ENCODE results near the gene GALNT18.

GALNT18 gene

DNA sequence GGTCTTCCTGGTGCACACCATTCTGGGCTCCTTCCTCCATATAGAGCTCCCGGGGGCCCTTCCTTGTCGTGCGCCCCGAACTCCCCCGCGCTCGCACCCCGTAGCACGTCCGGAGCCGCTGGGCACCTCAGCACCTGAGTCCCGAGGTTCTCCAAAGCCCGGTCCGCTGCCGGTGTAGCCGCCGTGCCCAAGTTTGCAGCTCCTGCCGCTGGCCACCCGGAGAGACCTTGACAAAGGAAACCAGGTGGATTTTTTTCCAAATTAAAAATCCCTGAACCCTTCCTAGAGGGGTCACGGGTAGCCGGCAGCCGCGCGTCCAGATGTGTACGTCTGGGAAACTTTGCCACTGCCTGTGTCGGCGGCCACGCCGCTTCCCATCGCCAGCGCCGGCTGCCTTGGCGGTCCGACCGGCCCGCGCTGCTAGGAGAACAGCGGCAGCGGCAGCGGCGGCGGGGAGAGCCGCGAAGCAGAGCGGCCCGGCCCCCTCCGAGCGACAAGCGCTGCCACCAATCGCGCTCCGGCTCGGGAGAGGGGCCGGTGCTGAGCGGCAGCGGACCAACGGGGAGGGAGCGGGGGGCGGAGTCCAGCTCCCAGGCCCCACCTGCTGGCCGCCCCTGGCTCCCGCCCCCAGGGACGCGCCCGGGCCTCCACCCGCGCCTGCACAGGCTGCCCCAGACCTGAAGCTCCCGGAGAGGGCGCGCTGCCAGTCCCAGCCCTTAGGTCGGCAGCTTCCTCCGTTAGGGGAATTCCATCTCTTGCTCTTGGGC lies at the start of gene GALNT18:
GALNT18 (minus strand) TSS at position 433 of the 767 bp plus-strand sequence.
- DNase-seq (ENCODE audit: low spot score) = peak; percentile 96

DNA sequence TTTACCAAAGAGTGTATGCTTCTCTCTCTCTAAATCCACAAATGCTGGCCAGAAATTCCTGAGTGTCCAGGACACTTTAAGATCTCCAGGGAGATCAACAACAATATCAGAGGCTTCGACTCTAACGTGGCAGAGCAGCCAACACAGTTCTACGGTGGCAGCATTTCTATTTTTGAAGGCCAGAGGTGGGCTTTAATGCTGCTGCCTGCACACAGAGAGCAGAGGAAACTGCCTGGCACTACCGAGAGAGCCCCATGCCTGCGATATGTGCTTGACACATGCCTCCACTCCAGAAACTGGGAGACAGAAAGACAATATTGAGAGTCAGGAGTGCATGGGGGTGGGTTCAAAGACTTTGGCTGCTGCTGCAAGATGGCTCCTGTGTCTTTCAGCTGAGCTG lies 48.8 kb upstream of the GALNT18 start:
- DNase-seq (ENCODE audit: low spot score) = no peak

DNA sequence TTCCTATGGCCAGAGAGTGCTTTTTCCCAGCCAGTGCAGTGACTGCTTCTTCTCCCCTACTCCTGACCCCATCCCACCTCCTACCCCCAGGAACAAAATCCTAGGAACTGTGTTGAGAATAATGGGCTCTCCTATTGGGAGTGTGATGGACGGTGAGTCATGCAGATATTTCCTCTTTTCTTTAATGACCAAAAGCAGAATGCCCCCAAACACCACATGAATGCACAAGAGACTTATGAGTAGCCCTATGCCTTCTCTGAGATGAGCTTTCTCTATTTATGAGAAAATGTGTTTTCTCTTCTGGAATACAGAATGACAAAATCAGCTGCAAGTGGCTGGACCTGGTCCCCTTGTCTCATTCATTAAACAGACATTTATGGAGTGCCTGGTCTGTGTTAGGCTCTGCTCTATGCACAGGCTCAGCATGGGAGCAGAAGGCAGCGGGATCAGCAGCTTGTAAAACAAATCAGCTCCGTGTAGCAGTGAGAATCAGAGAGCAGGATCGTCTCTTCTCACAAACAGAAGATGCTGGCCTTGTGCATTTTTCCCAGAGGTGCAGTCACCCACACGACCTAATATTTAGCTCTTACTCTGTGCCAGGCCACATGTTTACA lies 47.5 kb upstream of the GALNT18 start:
- no peak for DNase-seq (ENCODE audit: low spot score)

DNA sequence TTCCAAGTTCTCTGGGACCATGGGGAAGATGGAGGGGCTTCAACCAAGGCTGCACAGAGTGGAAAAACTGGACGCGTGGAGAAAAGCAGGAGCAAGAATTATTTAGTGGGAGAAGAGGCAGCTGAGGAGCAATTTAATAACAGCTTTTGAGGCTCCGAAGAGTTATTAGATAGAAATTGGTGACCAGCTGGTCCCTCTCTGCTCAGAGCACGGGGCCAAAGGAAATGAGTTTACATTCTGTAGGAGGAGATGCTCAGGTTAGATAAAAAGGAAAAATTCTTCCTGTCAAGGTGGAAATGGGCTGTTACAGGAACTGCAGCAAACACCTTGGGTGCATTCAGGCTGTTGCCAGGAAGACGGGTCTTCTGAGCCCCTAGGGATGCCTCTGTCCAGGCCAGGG lies 47.0 kb upstream of the GALNT18 start:
- no peak for DNase-seq (ENCODE audit: low spot score)

DNA sequence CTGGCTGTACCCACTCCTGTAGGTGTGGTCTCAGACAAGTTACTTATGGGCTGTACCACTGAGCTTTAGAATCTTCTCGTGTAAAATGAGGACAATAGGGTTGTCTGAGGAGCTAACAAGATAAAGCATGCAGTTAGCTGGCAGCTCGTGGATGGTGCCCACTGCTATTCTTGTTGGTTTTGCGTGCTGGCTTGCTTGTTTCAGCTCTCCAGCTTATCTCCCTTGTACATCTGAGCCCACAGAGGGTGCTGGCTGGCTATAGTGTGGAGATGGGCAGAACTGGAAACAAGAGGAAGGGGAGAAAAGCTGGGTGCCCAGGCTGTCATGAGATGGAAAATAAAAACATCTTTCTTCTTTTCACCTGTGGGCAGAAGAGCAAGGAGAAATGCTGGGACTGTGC lies 46.5 kb upstream of the GALNT18 start:
- no peak for DNase-seq (ENCODE audit: low spot score)

DNA sequence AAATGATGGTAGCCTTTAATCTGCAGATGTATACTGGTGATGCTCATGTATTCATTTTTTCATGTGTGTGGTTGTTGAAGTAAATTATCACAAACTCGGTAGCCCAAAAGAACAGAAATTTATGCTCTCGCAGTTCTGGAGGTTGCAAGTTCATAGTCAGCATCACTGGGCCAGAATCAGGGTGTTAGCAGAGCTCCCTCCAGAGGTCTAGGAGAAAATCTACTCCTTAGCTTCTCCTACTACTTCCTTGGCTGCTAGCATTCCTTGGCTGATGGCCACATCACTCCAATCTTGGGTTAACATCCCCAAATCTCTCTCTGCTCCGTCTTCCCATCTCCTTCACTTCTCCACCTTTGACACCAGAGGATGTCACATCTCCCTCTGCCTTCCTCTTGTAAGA lies 45.3 kb upstream of the GALNT18 start:
- no peak for DNase-seq (ENCODE audit: low spot score)

DNA sequence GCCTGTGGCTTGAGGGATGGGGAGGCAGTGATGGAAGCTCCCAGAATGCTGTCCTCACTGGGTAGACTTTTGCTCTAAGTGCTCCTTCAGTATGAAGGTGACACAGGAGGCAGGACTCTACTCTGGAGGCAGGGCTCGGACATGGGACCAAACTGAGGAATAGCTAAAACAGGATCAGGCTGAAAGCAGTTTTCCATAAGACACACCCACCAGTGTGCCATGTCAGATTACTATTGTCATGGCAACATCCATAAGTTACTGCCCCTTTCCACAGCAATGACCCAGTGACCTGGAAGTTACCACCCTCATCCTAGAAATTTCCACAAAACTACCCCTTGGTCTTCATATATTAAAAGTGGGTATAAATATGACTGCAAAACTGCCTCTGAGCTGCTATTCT lies 43.6 kb upstream of the GALNT18 start:
- no peak for DNase-seq (ENCODE audit: low spot score)

DNA sequence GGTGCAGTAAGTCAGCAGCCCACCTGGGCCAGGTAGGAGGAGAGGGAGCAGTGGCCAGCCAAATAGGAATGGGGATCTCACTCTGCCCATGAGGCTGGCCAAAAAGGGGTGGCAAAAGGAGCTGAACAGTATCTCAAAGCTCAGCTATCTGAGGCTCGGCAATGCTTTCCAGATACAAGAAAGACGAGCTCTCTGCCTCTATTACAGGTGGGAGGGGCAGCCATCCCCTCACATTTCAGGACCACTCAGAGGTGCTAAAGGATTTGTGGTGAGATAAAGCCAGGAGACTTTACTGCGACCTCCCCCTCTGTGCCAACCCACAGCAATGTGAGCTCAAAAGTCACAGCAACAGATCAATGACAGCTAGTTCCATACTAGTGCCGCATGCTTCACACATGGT lies 42.1 kb upstream of the GALNT18 start:
- DNase-seq (ENCODE audit: low spot score) = no peak

DNA sequence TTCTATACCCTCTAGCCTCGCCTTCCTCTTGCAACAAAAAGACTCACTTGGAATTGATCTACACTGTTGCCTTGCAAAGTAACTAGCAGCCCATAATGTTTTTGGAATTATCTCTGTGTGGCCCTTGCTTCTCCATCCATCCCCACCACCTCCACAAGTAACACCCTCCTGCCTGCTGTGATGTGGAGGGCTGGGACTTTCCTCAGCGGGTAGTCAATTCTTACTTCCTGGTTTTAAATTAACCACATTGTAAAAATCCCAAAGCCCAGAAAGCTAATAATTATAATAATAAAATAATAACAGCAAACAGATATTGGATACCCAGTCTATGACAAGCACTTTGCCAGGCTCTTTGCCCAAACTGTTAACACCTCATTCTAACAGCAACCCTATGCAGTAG lies 40.8 kb upstream of the GALNT18 start:
- DNase-seq (ENCODE audit: low spot score) = no peak

DNA sequence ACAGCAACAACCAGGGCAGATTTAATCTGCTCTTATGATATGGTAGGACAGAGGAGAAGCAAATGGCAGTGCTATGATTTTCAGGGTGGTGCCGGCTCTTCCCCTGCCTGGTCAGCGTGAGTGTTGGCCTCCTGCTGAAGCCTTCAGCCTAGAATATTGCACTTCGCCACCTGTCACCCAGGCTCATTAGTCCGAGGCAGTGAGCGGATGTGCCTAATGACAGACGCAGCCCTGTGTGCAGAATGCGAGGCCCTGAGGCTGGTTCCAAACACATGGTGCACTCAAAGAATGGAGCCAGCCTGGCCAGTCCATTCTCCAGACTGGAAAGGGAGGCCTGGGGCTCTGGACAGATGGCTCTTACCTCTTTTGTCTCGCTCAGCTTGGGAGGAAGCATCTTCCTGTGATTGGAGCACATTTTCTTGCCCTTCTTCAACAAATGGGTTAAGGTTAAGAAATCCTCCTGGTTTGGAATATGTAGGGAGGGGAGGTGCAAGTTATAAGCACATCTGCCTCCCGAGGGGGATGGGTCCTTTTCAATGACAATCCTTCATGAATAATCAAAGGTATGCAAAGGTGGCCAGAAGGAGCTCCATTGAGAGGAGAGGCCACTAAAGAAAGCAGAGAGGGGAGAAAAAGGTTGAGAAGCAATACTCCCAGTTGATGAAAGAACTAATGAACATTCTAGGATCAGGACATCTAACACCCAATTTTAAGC lies 39.7 kb upstream of the GALNT18 start:
- DNase-seq (ENCODE audit: low spot score) = no peak

DNA sequence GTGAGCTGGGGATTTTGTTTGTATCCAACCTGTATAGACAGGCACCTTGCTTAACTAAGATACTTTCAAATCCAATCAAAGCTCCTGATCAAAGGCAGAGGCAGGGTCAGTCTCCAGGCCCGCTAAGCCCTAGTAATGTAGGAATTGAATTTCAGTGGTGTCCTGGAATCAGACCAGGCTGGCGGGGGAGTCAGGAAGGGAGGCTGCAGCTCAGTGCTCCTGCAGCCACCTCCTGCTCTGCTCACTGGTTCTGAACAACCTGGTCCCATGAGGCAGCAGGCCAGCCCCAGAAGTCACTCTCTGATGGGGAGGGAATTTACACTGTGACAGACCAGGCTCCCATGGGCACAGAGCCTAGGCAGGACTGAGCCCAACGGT lies 38.5 kb upstream of the GALNT18 start:
- no peak for DNase-seq (ENCODE audit: low spot score)

DNA sequence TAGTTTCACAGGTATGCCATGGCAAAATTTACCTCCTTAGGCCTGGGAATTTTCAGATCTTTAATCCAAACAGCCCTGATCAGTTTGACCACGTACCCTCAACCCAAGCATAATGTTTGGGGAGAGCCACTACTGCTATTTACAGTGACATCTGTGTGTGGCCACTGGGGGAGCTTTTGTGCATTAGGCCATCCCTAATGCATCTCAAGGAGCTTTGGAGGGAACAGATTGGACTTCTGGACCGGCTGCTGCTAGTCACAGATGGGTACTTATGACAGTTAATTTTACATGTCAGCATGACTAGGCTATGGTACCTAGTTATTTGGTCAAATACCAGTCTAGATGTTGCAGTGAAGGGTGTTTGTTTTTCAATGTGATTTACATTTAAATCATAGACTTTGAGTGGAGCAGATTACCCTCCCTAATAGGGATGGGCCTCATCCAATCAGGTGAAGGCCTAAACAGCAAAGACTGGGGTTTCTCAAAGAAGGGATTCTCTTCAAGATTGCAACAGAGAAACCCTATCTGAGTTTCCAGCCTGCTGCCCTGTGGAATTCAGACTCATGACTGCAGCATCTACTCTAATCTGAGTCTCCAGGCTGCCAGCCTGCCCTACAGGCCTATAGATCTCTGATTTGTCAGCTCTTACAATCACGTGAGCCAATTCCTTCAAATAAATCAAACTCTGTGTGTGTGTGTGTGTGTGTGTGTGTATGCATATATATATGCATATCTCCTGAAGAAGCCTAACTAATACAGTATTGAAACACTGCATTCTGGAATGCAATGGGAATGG lies 38.0 kb upstream of the GALNT18 start:
- no peak for DNase-seq (ENCODE audit: low spot score)

DNA sequence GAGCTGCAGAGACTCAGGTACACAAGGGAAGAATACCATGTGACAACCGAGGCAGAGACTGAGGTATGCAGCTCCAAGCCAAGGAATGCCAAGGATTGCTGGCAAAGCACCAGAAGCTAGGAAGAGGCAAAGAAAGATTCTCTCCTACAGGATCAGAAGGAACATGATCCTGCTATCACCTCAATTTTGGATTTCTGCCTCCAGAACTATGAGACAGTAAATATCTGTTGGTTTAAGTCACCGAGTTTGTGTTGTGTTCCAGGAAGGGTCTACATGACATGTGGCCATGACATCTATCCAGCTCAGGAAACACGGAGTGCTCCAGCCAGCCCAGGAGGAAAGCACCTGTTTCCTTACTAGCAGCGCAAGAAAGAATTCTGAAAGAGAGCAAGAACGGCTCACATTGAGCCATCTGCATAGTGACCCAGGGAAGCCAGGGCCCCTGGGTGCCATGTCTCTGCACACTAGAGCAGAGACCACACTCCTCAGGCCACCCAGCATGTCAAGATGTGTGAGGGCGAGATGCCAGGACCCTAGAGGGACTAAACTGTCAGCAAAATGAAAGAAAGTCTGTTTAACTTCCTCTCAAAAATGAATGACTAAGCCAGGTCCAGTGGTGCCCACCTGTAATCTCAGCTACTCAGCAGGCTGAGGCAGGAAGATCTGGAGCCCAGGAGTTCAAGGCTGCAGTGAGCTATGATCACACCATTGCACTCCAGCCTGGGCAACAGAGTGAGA lies 35.6 kb upstream of the GALNT18 start:
- DNase-seq (ENCODE audit: low spot score) = no peak

DNA sequence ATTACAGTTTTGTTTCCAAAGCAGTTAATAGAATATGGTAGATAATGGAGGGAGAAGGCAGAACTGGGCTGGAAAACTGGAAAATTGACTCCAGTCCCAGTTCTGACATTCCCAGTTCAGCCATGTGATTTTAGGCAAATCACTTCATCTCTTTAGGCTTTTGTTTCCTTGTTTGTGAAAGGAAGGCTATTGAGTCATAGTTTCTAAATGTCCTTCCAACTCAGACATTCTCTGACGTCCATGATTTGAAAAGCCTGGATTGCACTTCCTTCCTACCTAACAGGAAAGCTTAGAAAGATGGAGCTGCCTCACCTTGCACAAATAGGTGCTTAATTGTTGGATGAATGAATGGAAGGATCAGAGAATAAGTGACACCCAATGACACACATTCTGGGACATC lies 19.8 kb upstream of the GALNT18 start:
- no peak for DNase-seq (ENCODE audit: low spot score)

DNA sequence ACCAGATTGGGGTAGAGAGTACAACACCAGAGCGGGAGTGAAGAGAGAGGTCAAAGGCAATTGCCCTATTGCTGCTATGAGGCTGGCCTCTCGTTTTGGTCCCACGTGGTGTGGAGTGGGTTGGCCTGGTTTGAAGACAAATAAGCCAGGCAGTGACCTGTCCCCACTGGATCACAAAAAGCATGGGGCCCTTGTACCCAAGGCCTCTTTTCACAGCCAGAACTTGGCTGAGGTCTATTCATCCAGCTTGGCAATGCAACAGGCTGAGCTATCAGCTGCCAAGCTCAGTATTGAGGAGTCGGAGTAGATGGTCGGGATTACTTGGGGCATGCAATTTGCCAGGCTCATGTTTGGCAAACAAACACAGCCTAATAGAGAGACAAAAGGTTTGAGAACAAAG lies 19.2 kb upstream of the GALNT18 start:
- no peak for DNase-seq (ENCODE audit: low spot score)

DNA sequence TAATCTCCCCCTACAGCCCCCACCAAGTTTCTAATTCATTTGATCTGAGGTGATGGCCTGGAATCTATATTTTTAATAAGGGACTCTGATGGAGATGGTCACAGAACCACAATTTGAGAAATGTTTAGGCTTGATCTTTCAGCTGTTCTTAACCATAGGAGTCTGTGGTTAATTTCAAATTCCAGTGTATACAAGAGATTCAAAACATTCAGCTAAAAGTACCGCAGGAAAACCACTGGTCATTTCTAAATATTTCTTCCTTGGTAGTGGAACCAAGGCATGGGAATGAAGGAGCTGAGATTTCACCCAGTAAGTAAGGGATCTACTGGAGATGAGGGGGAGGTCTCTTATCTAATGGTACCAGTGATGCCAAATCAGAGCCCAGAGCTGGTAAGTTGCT lies 18.3 kb upstream of the GALNT18 start:
- DNase-seq (ENCODE audit: low spot score) = no peak

DNA sequence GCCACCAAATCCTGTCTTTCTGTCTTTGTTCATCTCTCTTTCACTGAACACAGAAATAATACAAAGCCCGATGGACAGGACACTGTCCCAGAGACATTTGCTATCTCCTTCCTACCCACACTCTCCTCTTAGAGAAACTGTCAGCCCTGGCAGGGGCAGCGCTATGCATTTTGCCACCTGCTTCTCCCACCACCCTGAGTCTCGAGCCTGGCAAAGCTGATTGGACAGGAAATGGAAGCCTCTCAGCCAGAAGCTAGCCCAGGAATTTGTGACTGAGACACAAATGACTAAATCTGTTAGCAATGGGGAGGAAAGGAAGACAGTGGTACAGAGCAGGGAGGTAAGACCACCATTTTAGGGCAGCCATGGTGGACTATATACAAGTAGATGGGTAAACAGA lies 14.9 kb upstream of the GALNT18 start:
- DNase-seq (ENCODE audit: low spot score) = no peak

DNA sequence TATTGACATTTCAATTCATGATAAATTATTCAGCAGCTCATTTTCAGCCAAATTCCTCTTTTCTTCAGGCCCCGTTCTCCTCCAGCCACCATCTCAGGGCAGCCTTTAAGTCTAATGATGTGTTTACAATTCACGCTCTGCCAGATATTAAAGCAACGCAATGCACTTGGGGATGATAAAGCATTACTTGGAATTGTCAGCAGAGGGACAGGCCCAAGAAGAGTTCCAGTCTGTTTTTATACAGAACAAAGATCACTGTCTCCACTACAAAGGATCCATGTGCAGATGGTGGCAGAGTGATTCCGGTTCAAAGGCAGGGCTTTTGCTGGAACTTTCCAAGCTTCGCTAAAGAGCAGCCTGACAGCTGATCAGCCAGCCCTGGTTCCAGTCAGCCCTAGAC lies 13.6 kb upstream of the GALNT18 start:
- no peak for DNase-seq (ENCODE audit: low spot score)

DNA sequence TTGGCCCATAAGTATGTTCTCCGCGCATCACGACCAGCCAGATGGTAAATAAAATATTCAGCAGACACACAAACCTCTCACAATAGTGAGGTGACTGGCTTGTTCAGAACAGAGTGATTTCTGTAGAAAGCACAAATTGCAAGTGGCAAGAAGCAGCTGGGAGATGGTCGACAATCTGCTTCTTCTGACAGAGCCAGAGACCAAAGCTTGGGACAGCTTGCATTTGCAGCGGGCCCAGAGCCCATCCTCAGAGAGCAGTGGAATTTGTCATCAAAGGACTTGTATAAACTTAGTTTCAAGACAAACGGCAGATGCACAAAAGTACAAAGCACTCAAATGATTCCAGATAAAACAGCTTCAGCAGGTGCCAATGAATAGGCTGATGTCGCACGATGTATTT lies 7.6 kb upstream of the GALNT18 start:
- DNase-seq (ENCODE audit: low spot score) = no peak

DNA sequence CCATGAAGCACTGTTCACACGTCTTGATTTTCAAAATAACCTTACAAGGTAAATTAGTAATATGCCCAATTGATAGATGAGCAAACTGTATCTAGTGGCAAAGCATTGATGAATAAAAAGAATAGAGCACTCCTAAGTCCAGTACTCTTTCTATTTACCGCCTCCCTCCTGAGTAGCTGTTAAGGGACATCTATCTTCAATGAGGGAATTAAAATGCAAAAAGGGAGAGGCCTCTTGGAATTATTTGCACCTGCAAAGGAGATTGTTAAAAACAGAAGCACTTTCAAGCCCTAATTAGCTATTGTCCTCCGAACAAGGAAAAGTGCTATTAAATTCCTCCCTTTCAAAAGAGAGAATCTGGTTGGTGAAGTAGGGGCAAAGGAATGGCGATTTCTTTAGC lies 6.8 kb upstream of the GALNT18 start:
- no peak for DNase-seq (ENCODE audit: low spot score)

DNA sequence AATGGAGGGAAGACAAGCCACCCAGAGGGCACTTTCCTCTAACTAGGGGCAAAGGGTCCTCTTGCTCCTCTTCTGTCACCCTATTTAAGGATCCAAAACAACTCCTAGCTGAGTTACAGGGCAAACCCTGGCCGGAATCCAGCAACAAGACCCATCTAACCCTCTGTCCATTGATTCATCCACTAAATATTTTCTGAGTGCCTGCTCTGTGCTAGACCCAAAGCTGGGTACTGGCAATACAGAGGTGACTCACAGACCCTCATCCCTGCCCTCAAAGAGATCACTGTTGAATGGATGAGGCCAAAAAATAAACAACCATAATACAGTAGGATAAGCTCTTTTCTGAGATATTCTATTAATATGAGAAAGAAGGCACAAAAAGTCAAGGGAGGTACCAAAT lies 4.3 kb upstream of the GALNT18 start:
- no peak for DNase-seq (ENCODE audit: low spot score)

DNA sequence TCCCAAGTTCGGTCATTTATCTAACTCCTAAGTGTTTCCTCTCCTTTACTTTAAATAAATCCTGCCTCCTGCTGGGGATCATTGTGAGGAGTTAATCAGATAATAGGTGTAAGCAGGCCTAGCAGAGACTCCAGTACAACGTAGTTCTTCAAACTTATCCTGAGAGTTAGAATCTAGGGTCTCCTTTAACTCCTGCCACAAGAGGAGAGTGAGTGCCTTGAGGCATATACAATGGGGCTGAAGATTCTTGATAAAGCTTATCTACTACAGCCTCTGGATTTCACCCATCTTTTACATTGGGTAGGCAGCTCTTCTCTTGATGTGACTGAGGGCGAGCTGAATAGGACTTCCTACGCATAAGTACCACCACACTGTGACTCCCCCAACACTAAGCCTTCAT lies 3.1 kb upstream of the GALNT18 start:
- no peak for DNase-seq (ENCODE audit: low spot score)

Measured in hepatic stellate cell (primary cell).